IMR-90 (cell line): ENCODE data around the gene TEX35. TPM values are rescaled to one million over a fixed set of nuclear protein-coding genes. Genes with fewer than 3 reads are reported as not detected.

Experiments used
- ATAC-seq: fragments of 200-7000 bp; cut with Tn5 transposase; 2 replicates; pipeline ENCODE4 v1.9.1; 2020; ENCODE audit warnings: low read depth, mild to moderate bottlenecking, moderate library complexity
- BruUV-seq: library from RNA; stranded (reverse); fragments of 400-500 nt; replicated peaks from 2 replicates; lab custom pipeline; 2021; lab: Mats Ljungman, UMichigan
- CTCF ChIA-PET: fragments of 300-600 bp; formaldehyde crosslinking; extraction: SDS; loops from one replicate; lab custom pipeline; 2021; ENCODE audit warnings: antibody characterized with exemption; lab: Yijun Ruan, JAX
- POLR2A ChIA-PET: fragments of 300-600 bp; sonication (Branson Sonifier 250); formaldehyde crosslinking; loops from one replicate; lab custom pipeline; 2022; ENCODE audit warnings: antibody characterized with exemption; ENCODE audit not compliant: unreplicated experiment; lab: Charles Lee
- DNase-seq: peaks from one replicate; pipeline ENCODE4 v3.0.0; 2013
- H2AFZ ChIP-seq: replicated peaks from 2 replicates; pipeline ENCODE3; 2013; ENCODE audit warnings: low read length, mild to moderate bottlenecking; ENCODE audit not compliant: poor library complexity
- H2AK5ac ChIP-seq: 2 replicates; pipeline ENCODE4 v1.6.1; 2013; ENCODE audit warnings: low read depth, low read length, inconsistent platforms
- H2AK9ac ChIP-seq: replicated peaks from 2 replicates; pipeline ENCODE3; 2013; ENCODE audit warnings: mild to moderate bottlenecking, low read depth, low read length, moderate library complexity; ENCODE audit not compliant: poor library complexity
- H2BK120ac ChIP-seq: 2 replicates; pipeline ENCODE4 v1.6.1; 2013; ENCODE audit warnings: low read depth, low read length, inconsistent platforms
- H2BK15ac ChIP-seq: 3 replicates; pipeline ENCODE4 v1.6.1; 2013; ENCODE audit warnings: low read depth, low read length, inconsistent platforms
- H2BK20ac ChIP-seq: 2 replicates; pipeline ENCODE4 v1.6.1; 2013; ENCODE audit warnings: low read depth, mild to moderate bottlenecking, inconsistent platforms, low read length, moderate library complexity
- H2BK5ac ChIP-seq: 2 replicates; pipeline ENCODE4 v1.6.1; 2013; ENCODE audit warnings: mild to moderate bottlenecking, low read depth, low read length, inconsistent platforms; ENCODE audit not compliant: poor library complexity, severe bottlenecking
- H3K14ac ChIP-seq: replicated peaks from 2 replicates; pipeline ENCODE4 v1.6.1; 2013; ENCODE audit warnings: low read depth, low read length, inconsistent platforms
- H3K18ac ChIP-seq: 2 replicates; pipeline ENCODE4 v1.6.1; 2013; ENCODE audit warnings: low read depth, low read length, control low read depth
- H3K23ac ChIP-seq: 2 replicates; pipeline ENCODE4 v1.6.1; 2013; ENCODE audit warnings: low read depth, low read length, inconsistent platforms
- H3K27ac ChIP-seq: 2 replicates; pipeline ENCODE4 v1.5.1; 2013; ENCODE audit warnings: mild to moderate bottlenecking, control low read depth, low read length; ENCODE audit not compliant: insufficient read depth
- H3K27me3 ChIP-seq: 2 replicates; pipeline ENCODE4 v1.6.1; 2013; ENCODE audit warnings: low read length; ENCODE audit not compliant: control insufficient read depth, insufficient read depth
- H3K36me3 ChIP-seq: 2 replicates; pipeline ENCODE4 v1.6.1; 2013; ENCODE audit warnings: low read length, mixed read lengths; ENCODE audit not compliant: control insufficient read depth, insufficient read depth
- H3K4ac ChIP-seq: 2 replicates; pipeline ENCODE4 v1.6.1; 2013; ENCODE audit warnings: low read depth, low read length, inconsistent platforms
- H3K4me1 ChIP-seq: 2 replicates; pipeline ENCODE4 v1.6.1; 2013; ENCODE audit warnings: low read length, mixed read lengths; ENCODE audit not compliant: control insufficient read depth, insufficient read depth
- H3K4me2 ChIP-seq: 2 replicates; pipeline ENCODE4 v1.6.1; 2013; ENCODE audit warnings: low read depth, mild to moderate bottlenecking, control low read depth, low read length, moderate library complexity
- H3K4me3 ChIP-seq: 2 replicates; pipeline ENCODE4 v1.5.1; 2013; ENCODE audit warnings: low read depth, mild to moderate bottlenecking, control low read depth, low read length, moderate library complexity; ENCODE audit not compliant: insufficient read depth
- H3K56ac ChIP-seq: 2 replicates; pipeline ENCODE4 v1.6.1; 2013; ENCODE audit warnings: low read length, inconsistent platforms; ENCODE audit not compliant: insufficient read depth; ENCODE audit errors: extremely low read depth
- H3K79me1 ChIP-seq, 2 experiments: 2 replicates each; pipeline ENCODE4 v1.6.1; 2013; ENCODE audit warnings: low read length in 2 of 2, inconsistent platforms in 1 of 2, low read depth in 1 of 2
- H3K9ac ChIP-seq: 2 replicates; pipeline ENCODE4 v1.6.1; 2013; ENCODE audit warnings: low read depth, low read length, control low read depth
- H3K9me1 ChIP-seq: 2 replicates; pipeline ENCODE4 v1.6.1; 2013; ENCODE audit warnings: low read length, inconsistent platforms; ENCODE audit not compliant: insufficient read depth
- H3K9me3 ChIP-seq: 2 replicates; pipeline ENCODE4 v1.6.1; 2013; ENCODE audit warnings: low read length; ENCODE audit not compliant: control insufficient read depth, insufficient read depth
- H4K20me1 ChIP-seq: 2 replicates; pipeline ENCODE4 v1.6.1; 2013; ENCODE audit warnings: low read length, inconsistent platforms; ENCODE audit not compliant: insufficient read depth
- H4K5ac ChIP-seq: 2 replicates; pipeline ENCODE4 v1.6.1; 2013; ENCODE audit warnings: mild to moderate bottlenecking, low read depth, low read length, control low read depth
- H4K8ac ChIP-seq, 2 experiments: 2 replicates each; pipeline ENCODE4 v1.6.1; 2013; ENCODE audit warnings: low read depth in 2 of 2, low read length in 2 of 2, control low read depth in 1 of 2, inconsistent platforms in 1 of 2
- H4K91ac ChIP-seq: 2 replicates; pipeline ENCODE4 v1.6.1; 2013; ENCODE audit warnings: low read depth, low read length, inconsistent platforms; ENCODE audit not compliant: insufficient read depth
- CEBPB ChIP-seq: IDR thresholded peaks from 2 replicates; pipeline ENCODE4 v1.6.1; 2012; ENCODE audit warnings: low read depth, low read length, improper control_type of control experiment
- CHD1 ChIP-seq: IDR thresholded peaks from 2 replicates; pipeline ENCODE4 v1.6.1; 2012; ENCODE audit warnings: low read depth, low read length, improper control_type of control experiment
- FOS ChIP-seq: fragments of 150-350 bp; IDR thresholded peaks from 2 replicates; pipeline ENCODE4 v1.6.1; 2016; ENCODE audit warnings: low read depth, low read length
- MAFK ChIP-seq: IDR thresholded peaks from 2 replicates; pipeline ENCODE4 v1.6.1; 2012; ENCODE audit warnings: low read depth, low read length, improper control_type of control experiment
- NFE2L2 ChIP-seq: fragments of 150-350 bp; IDR thresholded peaks from 2 replicates; pipeline ENCODE4 v1.6.1; 2016; ENCODE audit warnings: low read depth, mild to moderate bottlenecking, low read length
- POLR2A ChIP-seq: IDR thresholded peaks from 2 replicates; pipeline ENCODE4 v1.6.1; 2012; ENCODE audit warnings: mild to moderate bottlenecking, low read depth, low read length
- RAD21 ChIP-seq: IDR thresholded peaks from 2 replicates; pipeline ENCODE4 v1.6.1; 2012; ENCODE audit warnings: low read length, improper control_type of control experiment
- RCOR1 ChIP-seq: IDR thresholded peaks from 2 replicates; pipeline ENCODE4 v1.6.1; 2012; ENCODE audit warnings: mild to moderate bottlenecking, low read length, improper control_type of control experiment; ENCODE audit not compliant: insufficient replicate concordance
- WGBS, 2 experiments: methylation state at CpG; one replicate each; pipeline versions ENCODE4 v1.1.5 to v1.1.7; 2013; ENCODE audit warnings: missing lambda C conversion rate in 2 of 2; ENCODE audit not compliant: insufficient read length in 1 of 2; ENCODE audit errors: extremely low coverage in 2 of 2; 5-methylcytosine and 5-hydroxymethylcytosine counted together
- dilution Hi-C: fragments of 300-500 bp; cut with HindIII; formaldehyde crosslinking; loops from one replicate; pipeline ENCODE4 v1.14.3; 2018; ENCODE audit warnings: low sequenced_read_pairs; ENCODE audit not compliant: unreplicated experiment
- in situ Hi-C: fragments of 300-500 bp; cut with MboI; formaldehyde crosslinking; loops from 3 replicates; pipeline ENCODE4 v1.14.3; 2019; ENCODE audit warnings: low sequenced_read_pairs, inconsistent platforms, mixed read lengths
- intact Hi-C: fragments of 100-400 bp; cut with micrococcal nuclease; formaldehyde crosslinking; loops from 2 replicates; pipeline ENCODE4 v1.10.0; 2022
- polyA plus RNA-seq, 3 experiments: library from polyadenylated mRNA; depleted of rRNA; stranded (reverse); fragments of >200 nt; gene quantifications; 2 replicates each; pipeline ENCODE4 v1.2.3, GENCODE V29; 2012; ENCODE audit warnings: low replicate concordance in 1 of 3
- total RNA-seq: library from RNA; depleted of rRNA; stranded (reverse); fragments of >200 nt; gene quantifications from 2 replicates; pipeline ENCODE4 v1.2.3, GENCODE V29; 2012
- TF ChIP-seq, protein P1 (sequence below): fragments of 150-350 bp; IDR thresholded peaks from 2 replicates; pipeline ENCODE4 v1.6.1; 2017; ENCODE audit warnings: mild to moderate bottlenecking, antibody characterized with exemption, low read length, low read depth
- TF ChIP-seq, protein P2 (sequence below): fragments of 150-350 bp; IDR thresholded peaks from 2 replicates; pipeline ENCODE4 v1.6.1; 2016; ENCODE audit warnings: low read depth, mild to moderate bottlenecking, low read length, moderate library complexity, borderline replicate concordance

TEX35 gene
- total and polyA plus RNA-seq, 2 of the 4 experiments (the other 2 are of a cell fraction) = 0.05 TPM; not detected in 1

DNA sequence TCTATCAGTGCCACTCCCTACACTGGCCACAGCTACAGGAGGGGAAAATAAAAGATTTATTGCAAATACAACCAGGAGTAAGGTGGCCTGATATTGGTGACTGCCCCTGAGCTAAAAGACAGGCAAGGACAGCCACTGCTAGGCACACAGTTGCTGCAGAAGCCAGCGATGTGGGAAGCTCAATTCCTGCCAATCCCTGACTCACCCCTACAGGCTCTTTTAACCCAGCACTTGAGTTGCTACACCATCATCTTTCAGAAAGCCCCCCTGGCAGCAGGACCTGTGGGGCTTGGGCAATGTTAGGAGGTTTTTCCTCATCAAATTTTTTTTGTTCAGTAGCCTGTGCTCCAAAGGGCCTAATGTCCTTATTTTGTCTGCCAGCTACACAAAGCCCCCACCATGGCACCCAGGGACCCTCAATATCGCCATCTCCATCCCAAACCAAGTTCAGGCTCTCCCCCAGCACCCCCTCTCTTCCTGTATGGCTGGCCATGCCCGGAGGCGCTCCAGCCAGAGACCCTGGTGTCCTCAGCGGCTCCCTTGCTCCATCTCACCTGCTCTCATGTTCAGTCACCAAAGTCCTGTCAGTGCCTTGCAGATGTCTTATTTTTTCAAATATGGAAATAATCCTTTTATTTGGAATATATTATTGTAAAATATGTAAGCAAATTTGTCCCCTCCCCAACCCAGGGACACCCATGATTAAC, 29.5 kb upstream of the TEX35 start:
- Histone ChIP-seq H2AFZ (no peak overlapping the region), H2BK5ac (no peak overlapping the region), H3K4me2 (no peak overlapping the region), H3K14ac (no peak overlapping the region), H4K8ac (no peak overlapping the region), H3K27me3 (peaks cover 2% of the 10 kb centered on the region; the same call in 1 of the 2 replicates), H3K23ac (no peak overlapping the region), H2BK20ac (no peak overlapping the region), H3K9me1 (no peaks in the 10 kb centered on the region), H2BK120ac (no peak overlapping the region), H3K4me1 (no peaks in the 10 kb centered on the region), H3K79me1 (no peaks in the 10 kb centered on the region), H3K36me3 (peaks cover 2% of the 10 kb centered on the region; the same call in 1 of the 2 replicates), H3K18ac (no peak overlapping the region), H3K9me3 (no peaks in the 10 kb centered on the region), H2BK15ac (no peak overlapping the region), H2AK5ac (no peak overlapping the region), H3K4me3 (no peak overlapping the region), H3K56ac (no peak overlapping the region), H4K91ac (no peak overlapping the region), H3K4ac (no peak overlapping the region), H4K5ac (no peak overlapping the region), H4K20me1 (no peaks in the 10 kb centered on the region), H3K9ac (no peak overlapping the region), H2AK9ac (no peak overlapping the region), H3K27ac (no peak overlapping the region)
- in situ Hi-C loops = no loop called here
- ATAC-seq = no peak
- dilution Hi-C loops = no loop called here
- ChIA-PET CTCF (no interaction called here), POLR2A (no interaction called here)
- no peak for TF ChIP-seq CEBPB
- no peak for TF ChIP-seq NFE2L2
- TF ChIP-seq, protein P1, sequence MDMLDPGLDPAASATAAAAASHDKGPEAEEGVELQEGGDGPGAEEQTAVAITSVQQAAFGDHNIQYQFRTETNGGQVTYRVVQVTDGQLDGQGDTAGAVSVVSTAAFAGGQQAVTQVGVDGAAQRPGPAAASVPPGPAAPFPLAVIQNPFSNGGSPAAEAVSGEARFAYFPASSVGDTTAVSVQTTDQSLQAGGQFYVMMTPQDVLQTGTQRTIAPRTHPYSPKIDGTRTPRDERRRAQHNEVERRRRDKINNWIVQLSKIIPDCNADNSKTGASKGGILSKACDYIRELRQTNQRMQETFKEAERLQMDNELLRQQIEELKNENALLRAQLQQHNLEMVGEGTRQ = no peak
- no peak for TF ChIP-seq MAFK
- TF ChIP-seq POLR2A = no peak
- TF ChIP-seq, protein P2, sequence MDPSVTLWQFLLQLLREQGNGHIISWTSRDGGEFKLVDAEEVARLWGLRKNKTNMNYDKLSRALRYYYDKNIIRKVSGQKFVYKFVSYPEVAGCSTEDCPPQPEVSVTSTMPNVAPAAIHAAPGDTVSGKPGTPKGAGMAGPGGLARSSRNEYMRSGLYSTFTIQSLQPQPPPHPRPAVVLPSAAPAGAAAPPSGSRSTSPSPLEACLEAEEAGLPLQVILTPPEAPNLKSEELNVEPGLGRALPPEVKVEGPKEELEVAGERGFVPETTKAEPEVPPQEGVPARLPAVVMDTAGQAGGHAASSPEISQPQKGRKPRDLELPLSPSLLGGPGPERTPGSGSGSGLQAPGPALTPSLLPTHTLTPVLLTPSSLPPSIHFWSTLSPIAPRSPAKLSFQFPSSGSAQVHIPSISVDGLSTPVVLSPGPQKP = no peak
- TF ChIP-seq FOS = no peak
- no peak for TF ChIP-seq RCOR1
- TF ChIP-seq RAD21 = no peak
- TF ChIP-seq CHD1 = no peak
- no TSS peak for BruUV-seq
- no peak for DNase-seq
- 90% methylated on average over 2 of the region's 5 CpGs; no CpG with 5 or more reads in 1 of the 2 experiments for WGBS, 2 experiments
- intact Hi-C loops = no loop called here
